Cardiac muscle cell (in vitro differentiated cells and primary cell): Measurements from ENCODE around the gene SLC13A4. TPM values are rescaled to one million over a fixed set of nuclear protein-coding genes. Genes with fewer than 3 reads are reported as not detected.

Experiments used
- DNase-seq, 2 donors: peaks; one replicate each; pipeline versions ENCODE4 v3.0.0 to v3.0.0-alpha.2; 2010 to 2017; ENCODE audit warnings: low read depth in 1 of 2, low spot score in 1 of 2
- H3K27ac ChIP-seq: fragments of 200-600 bp; sonication (generic); 2 replicates; pipeline ENCODE4 v1.5.1; 2016
- H3K27me3 ChIP-seq: fragments of 200-600 bp; sonication (generic); 2 replicates; pipeline ENCODE4 v1.6.0; 2016; ENCODE audit warnings: control low read depth
- H3K36me3 ChIP-seq: fragments of 200-600 bp; sonication (generic); 2 replicates; pipeline ENCODE4 v1.5.1; 2016; ENCODE audit warnings: control low read depth
- H3K4me1 ChIP-seq: fragments of 200-600 bp; sonication (generic); 2 replicates; pipeline ENCODE4 v1.8.1; 2017; ENCODE audit warnings: low read depth, mild to moderate bottlenecking, mixed run types
- H3K4me3 ChIP-seq: fragments of 200-600 bp; sonication (generic); 2 replicates; pipeline ENCODE4 v1.5.1; 2016; ENCODE audit warnings: mild to moderate bottlenecking
- H3K9me3 ChIP-seq: fragments of 200-600 bp; sonication (generic); 2 replicates; pipeline ENCODE4 v1.5.1; 2017; ENCODE audit warnings: low read depth, mild to moderate bottlenecking, control low read depth
- CTCF ChIP-seq: IDR thresholded peaks from 2 replicates; pipeline ENCODE4 v1.5.1; 2012; ENCODE audit warnings: low read depth, mild to moderate bottlenecking, low read length
- polyA plus RNA-seq: library from polyadenylated mRNA; unstranded; fragments of >200 nt; fragmentation: Nextera tagmentation; extraction: Ambion mirVana; gene quantifications from 2 replicates; pipeline ENCODE4 v1.2.1, GENCODE V29; 2016
- total RNA-seq: library from RNA; depleted of rRNA; stranded (reverse); fragments of >200 nt; gene quantifications from 2 replicates; pipeline ENCODE4 v1.2.3, GENCODE V29; 2016

The SLC13A4 gene
- total and polyA plus RNA-seq, 2 experiments from 2014 or later: 0.12 to 3.9 TPM

- no peaks in the 10 kb centered on the region for H3K36me3 ChIP-seq
- DNase-seq: no peak
- no peak overlapping the region for H3K27ac ChIP-seq
- no peaks in the 10 kb centered on the region for H3K27me3 ChIP-seq
- no peaks in the 10 kb centered on the region for H3K9me3 ChIP-seq
- peaks cover 29% of the 10 kb centered on the region for H3K4me1 ChIP-seq
- TF ChIP-seq CTCF: no peak
- H3K4me3 ChIP-seq: no peak overlapping the region
Observed at GRCh38 chr7:135666156-135666555, 61.8 kb downstream of the SLC13A4 start.

- H3K4me3 ChIP-seq: no peak overlapping the region
- peaks cover 18% of the 10 kb centered on the region for H3K4me1 ChIP-seq
Observed at GRCh38 chr7:135665042-135665441, 62.9 kb downstream of the SLC13A4 start.

GRCh38 chr7:135664046-135664589, 63.9 kb downstream of the SLC13A4 start:
- peak in 1 of 2 donors; percentile 33 for DNase-seq
- Histone ChIP-seq H3K4me3 (no peak overlapping the region), H3K27ac (peak overlapping the region; percentile 49)

More at GRCh38 chr7:135665042-135665441, 62.9 kb downstream of the SLC13A4 start:
- Histone ChIP-seq H3K27me3 (no peaks in the 10 kb centered on the region), H3K36me3 (no peaks in the 10 kb centered on the region), H3K9me3 (no peaks in the 10 kb centered on the region), H3K27ac (peak overlapping the region; percentile 2)
- DNase-seq: no peak
- no peak for TF ChIP-seq CTCF

GRCh38 chr7:135662373-135663114, 65.4 kb downstream of the SLC13A4 start, which contains the start of gene STMP1:
STMP1 (plus strand) TSS chr7:135662514.
- no peaks in the 10 kb centered on the region for H3K36me3 ChIP-seq
- H3K4me1 ChIP-seq: peaks cover 12% of the 10 kb centered on the region
- no peaks in the 10 kb centered on the region for H3K27me3 ChIP-seq
- DNase-seq: peak; percentile 97 to 98
- peak; percentile 73 for TF ChIP-seq CTCF
- H3K4me3 ChIP-seq: peak within 1 kb of the TSS; percentile 97
- peak within 1 kb of the TSS; percentile 85 for H3K27ac ChIP-seq
- H3K9me3 ChIP-seq: no peaks in the 10 kb centered on the region

More at GRCh38 chr7:135664046-135664589, 63.9 kb downstream of the SLC13A4 start:
- peaks cover 12% of the 10 kb centered on the region for H3K4me1 ChIP-seq
- H3K27me3 ChIP-seq: no peaks in the 10 kb centered on the region
- no peak for TF ChIP-seq CTCF
- H3K36me3 ChIP-seq: no peaks in the 10 kb centered on the region
- no peaks in the 10 kb centered on the region for H3K9me3 ChIP-seq

- H3K4me3 ChIP-seq: peak overlapping the region; percentile 97
- no peaks in the 10 kb centered on the region for H3K27me3 ChIP-seq
- peaks cover 12% of the 10 kb centered on the region for H3K4me1 ChIP-seq
- H3K9me3 ChIP-seq: no peaks in the 10 kb centered on the region
- H3K36me3 ChIP-seq: no peaks in the 10 kb centered on the region
- DNase-seq: no peak
- no peak for TF ChIP-seq CTCF
- no peak overlapping the region for H3K27ac ChIP-seq
Observed at GRCh38 chr7:135662123-135662372, 65.9 kb downstream of the SLC13A4 start.
